Glomerular visceral epithelial cell (primary cell): ENCODE data around the gene MMP25.
A peak's percentile ranks its signal among the peaks of the same experiment; 100 is the strongest.

Experiments used
- DNase-seq: peaks from one replicate; pipeline ENCODE4 v3.0.0-alpha.2; 2016; ENCODE audit errors: extremely low spot score

The MMP25 gene

DNA sequence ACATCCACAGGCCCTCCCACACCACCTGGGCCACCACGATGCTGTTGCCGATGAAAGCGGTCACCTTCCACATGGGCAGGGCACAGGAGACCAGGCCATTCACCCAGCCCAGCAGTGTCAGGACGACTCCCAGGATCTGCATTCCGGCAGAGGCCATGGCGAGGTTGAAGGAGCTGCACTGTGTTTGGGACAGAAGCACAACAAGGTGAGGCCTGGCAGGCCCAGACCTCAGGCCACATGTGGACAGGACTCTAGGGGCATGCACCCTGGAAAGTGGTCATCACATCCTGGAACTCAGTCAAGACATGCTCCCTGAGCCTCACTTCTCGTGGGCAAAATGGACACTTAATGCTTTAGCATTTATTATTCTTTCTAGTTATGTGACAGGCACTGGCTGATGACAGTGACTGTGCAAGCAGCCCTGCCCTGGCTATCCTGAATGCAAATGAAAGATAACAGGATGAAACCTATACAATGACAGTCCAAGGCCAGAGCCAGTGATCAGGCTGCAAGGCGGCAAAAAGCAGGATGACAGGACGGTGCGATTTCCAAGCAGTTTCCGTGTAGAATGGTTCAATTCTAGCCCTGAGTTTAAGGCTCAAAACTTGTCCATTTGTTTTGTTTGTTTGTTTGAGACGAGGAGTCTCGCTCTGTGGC is 30.4 kb upstream of the MMP25 start:
- DNase-seq, result no peak

DNA sequence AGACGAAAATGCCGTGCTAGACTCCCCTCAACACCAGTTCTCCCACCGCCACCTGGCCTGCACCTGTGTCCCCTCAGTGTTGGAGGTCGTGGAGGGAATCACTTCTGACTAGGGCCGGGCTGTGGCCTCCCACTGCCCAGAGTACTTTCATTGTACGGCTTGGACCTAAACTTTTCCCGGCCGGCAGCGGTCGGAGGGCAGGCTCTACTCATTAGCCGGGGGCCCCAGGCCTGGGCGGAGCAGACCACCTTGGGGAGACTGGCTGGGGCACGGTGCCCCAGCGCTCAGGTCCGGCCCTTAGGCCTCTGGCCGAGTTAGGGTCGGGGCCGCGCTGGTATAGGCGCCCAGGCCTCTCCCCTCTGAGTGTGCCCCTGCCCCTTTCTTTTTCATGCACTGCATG is 29.0 kb upstream of the MMP25 start:
- DNase-seq, result no peak

DNA sequence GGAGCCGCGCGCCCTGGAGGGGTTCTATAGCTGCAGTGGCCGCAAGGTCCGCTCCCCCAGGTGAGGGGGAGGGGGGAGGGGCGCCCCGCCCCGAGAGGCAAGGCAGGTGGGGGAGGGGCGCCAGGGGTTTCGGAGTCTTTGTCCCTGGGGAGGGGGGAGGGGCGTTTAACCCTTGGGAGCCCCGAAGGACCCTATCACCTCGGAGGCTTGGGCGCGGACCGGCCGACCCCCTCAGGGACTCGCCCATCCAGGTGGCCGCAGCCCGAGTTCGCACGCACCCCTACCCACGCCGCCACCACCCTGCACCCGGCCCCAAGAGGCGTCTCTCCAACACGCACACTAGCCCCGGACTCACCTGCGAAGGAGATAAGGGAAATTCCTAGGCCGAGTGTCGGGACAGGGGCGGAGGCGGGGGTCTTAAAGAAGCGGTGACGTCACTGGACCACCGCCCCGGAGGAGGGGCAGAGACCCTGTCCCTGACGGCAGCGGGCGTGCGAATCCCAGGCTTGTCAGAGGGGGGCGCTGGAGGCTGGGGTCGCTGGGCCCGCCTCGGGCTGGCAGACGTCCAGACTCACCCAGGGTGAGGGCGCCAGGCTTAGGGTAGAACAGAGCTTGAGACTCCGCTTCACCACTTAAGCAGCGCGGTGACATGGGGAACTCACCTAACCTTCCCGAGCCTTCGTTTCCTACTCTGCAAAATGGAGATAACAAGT is 28.4 kb upstream of the MMP25 start, which contains the start of gene CLDN6:
CLDN6 (minus strand) TSS at position 390 of the 713 bp plus-strand sequence. CDS start 2,162 bp downstream, outside the sequence.
- no peak for DNase-seq

DNA sequence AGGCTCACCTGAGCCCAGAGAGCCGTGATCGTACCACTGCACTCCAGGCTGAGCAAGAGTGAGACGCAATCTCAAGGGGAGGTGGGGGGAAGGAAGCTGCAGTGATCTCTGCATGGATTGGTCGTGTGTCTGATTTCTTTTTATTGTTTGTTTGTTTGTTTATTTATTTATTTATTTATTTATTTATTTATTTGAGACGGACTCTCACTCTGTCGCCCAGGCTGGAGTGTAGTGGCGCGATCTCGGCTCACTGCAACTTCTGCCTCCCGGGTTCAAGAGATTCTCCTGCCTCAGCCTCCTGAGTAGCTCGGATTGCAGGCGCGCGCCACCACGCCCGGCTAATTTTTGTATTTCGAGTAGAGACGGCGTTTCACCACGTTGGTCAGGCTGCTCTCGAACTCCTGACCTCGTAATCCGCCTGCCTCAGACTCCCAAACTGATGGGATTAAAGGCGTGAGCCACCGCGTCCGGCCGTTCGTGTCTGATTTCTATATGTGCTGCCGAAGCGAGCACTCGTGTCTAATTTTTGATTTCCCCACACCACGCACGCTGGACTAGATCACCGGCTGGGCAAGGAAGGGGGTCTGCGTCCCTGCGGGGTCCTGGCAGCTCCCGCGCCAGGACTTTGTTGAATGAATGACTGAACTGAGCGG is 26.6 kb upstream of the MMP25 start:
- DNase-seq, result no peak

DNA sequence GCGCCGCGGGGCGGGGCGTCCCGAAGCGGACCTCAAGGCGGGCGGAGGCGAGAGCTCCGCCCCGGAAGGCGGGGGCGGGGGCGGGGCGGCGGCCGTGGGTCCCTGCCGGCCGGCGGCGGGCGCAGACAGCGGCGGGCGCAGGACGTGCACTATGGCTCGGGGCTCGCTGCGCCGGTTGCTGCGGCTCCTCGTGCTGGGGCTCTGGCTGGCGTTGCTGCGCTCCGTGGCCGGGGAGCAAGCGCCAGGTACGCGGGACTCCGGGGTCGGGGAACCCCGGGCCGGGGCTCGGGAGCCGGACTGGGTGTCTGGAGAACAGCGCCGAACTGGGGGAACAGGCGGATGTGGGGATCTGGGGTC is 26.1 kb upstream of the MMP25 start, which contains the start of gene TNFRSF12A:
TNFRSF12A (plus strand) TSS at position 122 of the 357 bp plus-strand sequence; CDS start at position 152, 30 bp downstream.
- DNase-seq, result peak; percentile 87

DNA sequence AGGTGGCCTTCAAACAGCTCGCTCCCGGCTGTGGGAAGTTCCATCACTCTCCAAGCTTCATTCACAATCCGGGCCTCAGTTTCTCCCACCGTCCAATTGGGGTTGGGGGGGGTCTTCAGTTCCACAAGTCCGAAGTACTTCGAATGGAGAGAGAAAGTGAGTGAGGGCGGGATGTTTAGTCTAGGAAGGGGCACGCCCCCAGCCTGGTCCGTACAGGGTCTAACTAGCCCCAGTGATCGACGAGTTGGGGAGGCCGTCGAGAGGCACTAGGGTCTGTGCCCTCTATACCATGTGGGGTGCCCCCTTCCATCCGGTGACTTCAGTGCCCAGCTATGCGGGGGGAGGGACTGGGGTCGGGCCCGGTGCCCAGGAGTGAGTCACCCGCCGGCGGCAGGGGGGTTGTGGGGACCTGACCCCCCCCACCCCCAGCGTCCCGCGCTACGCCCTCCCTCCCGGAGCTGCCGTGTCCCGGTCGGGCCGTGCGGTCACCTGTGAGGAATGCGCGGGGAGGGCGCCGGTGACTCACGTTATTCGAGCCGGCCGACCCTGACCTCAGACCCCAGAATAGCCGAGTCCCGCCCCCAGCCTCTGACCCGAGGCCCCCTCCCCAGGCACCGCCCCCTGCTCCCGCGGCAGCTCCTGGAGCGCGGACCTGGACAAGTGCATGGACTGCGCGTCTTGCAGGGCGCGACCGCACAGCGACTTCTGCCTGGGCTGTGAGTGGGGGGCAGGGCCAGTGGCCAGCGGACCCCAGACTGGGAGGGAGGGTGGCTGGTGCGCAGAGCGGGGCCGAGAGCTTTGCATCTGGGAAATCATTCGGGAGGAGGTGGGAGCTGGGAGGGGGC is 25.5 kb upstream of the MMP25 start:
- peak; percentile 97 for DNase-seq

DNA sequence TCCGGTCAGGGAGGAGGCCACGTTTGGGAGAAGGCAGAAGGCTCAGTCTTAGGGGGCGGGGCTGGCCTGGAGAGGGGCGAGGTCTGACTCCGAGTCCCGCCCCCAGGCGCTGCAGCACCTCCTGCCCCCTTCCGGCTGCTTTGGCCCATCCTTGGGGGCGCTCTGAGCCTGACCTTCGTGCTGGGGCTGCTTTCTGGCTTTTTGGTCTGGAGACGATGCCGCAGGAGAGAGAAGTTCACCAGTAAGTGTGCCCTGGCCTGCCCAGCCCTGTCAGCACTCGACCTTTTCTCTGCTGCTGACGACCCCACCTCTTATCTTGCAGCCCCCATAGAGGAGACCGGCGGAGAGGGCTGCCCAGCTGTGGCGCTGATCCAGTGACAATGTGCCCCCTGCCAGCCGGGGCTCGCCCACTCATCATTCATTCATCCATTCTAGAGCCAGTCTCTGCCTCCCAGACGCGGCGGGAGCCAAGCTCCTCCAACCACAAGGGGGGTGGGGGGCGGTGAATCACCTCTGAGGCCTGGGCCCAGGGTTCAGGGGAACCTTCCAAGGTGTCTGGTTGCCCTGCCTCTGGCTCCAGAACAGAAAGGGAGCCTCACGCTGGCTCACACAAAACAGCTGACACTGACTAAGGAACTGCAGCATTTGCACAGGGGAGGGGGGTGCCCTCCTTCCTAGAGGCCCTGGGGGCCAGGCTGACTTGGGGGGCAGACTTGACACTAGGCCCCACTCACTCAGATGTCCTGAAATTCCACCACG is 24.7 kb upstream of the MMP25 start:
- DNase-seq, result peak; percentile 95

DNA sequence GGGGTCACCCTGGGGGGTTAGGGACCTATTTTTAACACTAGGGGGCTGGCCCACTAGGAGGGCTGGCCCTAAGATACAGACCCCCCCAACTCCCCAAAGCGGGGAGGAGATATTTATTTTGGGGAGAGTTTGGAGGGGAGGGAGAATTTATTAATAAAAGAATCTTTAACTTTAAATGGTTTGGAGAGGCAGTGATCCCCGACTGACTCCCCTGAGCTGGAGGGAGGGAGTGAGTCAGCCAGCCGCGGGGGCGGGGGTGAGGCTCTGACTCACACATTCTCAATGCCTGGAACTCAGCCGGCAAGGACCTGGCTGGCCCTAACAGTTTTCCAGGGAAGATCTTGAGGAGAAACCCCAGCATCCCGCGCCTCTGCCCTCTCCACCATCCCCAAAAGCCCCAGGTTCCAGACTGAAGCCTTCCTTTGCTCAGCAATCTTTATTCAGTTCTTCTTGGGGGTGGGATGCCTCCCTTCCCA is 24.1 kb upstream of the MMP25 start:
- DNase-seq, result peak; percentile 93

DNA sequence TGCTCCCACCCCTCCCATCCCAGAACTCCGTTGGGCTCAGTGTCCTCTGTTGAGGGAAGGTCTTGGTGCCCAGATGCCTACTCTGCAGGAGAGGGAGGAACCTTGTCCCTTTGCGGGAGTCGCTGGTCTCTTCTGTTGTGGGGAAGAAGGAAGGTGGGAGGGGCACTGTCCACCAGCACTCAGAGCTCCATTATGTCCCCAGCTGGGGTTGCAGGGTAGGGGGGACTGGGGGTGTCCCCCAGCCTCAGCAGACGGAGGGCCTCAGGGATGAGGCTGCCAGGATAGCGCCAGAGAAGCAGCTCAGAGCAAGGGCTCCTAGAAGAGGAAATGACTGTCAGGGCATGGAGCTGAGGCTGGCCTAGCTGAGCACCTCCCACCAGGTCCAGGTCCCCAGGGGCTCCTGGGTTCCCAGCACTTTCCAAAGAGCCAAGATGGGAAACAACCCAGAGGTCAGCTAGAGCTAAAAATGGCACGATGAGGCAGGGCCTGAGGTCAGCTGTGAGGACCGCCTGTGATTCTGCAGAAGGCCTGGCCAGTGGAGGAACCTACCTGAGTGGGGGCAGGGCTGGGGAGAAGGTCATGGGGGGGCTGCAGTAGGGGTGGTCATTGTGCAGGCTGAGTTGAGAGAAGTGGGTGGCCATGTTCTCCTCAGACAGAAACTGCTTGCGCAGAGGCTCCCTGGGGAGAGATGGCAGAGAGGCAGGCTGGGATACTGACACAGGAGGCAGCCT is 23.5 kb upstream of the MMP25 start:
- no peak for DNase-seq

DNA sequence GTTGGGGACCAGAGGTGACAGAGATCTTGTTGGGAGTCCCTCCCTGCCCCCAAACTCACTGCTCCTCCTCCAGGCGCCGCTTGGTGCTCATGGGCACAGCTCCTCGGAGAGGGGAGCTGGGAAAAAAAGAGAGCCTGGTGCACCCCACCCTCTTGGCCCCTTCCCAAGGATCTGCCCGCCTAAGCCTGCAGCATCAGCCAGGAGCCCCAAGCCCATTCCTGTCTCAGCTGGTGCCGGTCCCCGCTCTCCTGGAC is 23.0 kb upstream of the MMP25 start:
- DNase-seq, result peak; percentile 92

DNA sequence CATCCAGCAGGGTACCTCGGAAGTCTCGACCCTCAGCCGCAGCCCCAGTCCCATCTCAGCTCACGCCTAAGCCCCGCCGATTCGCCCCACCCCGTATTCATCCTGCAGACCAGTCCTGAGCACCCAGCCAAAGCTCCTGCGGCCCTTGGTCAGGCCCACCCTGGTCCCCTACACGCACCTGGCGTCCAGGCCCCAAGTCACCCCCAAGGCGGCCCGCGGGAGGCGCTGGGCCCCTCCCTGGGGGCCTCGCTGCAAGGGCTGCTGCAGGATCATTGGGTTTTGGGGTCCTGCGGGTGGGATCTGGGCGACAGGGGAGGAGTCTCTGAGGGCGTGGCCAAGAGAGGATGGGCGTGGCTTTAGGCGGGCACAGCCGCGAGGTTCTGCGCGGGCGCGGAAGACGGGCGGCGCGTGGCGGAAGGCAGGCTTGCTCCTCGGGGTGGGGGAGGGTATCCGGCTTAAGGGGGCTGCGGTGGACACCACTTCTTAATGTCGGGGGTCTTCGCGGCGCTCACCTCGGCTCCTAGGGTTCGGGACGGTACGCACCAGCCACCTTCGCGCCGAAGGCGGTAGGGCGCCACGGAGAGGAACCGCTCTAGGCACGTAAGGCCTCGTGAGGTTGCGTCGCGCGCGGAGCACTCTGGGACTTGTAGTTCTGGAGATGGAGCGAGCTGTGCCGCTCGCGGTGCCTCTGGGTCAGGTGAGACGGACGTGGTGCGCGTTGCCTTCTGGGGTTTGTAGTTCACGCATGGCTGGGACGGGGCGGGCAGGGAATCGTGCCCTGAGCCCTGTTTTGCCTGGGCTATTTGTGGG is 22.5 kb upstream of the MMP25 start, which contains the start of the genes HCFC1R1 and THOC6:
HCFC1R1 (minus strand) TSS at position 274 of the 810 bp plus-strand sequence; CDS start at position 273, 1 bp downstream.
THOC6 (plus strand) TSS at position 367 of the 810 bp plus-strand sequence; CDS start at position 659, 292 bp downstream.
- DNase-seq, result peak; percentile 97

DNA sequence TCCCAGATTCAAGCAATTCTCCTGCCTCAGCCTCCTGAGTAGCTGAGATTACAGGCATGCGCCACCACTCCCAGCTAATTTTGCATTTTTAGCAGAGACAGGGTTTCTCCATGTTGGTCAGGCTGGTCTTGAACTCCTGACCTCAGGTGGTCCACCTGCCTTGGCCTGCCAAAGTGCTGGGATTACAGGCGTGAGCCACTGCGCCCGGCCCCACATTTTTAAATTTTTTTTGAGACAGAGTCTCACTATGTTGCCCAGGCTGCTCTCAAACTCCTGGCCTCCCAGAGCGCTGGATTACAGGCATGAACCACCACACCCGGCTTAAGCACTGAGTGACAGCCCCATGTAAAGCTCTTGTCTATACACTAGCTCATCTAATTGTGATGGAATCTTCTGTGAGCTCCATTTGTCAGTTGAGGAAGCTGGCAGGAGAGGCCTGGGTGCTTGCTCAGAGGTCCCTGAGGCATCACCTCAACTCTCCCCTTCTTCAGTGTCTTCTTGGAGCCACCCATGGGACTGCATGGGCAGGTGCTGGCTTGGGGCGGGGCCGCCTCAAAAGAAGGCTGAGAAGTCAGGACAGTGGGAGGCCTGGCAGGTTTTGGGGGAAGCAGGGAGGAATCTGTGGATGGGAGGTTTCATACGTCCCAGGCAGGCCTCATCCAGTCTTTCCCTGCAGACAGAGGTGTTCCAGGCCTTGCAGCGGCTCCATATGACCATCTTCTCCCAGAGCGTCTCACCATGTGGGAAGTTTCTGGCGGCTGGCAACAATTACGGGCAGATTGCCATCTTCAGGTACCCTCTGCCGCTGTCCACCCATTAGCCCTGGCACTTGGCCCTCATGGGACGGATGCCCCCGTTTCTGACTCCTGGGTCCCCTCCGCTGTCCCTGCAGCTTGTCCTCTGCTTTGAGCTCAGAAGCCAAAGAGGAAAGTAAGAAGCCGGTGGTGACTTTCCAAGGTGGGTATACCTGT is 21.0 kb upstream of the MMP25 start:
- DNase-seq, result no peak

DNA sequence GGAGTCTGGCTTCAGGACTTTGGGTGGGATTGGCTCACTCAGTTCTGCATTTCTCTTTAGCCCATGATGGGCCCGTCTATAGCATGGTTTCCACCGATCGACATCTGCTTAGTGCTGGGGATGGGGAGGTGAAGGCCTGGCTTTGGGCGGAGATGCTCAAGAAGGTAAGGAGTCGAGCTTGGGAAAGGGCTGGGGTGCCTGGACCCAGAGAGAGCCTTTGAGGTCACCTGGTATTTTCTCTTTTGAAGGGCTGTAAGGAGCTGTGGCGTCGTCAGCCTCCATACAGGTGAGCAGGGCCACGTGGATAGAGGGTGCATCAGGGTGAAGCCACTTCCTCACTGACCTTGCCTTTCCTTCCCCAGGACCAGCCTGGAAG is 20.4 kb upstream of the MMP25 start:
- DNase-seq, result no peak

DNA sequence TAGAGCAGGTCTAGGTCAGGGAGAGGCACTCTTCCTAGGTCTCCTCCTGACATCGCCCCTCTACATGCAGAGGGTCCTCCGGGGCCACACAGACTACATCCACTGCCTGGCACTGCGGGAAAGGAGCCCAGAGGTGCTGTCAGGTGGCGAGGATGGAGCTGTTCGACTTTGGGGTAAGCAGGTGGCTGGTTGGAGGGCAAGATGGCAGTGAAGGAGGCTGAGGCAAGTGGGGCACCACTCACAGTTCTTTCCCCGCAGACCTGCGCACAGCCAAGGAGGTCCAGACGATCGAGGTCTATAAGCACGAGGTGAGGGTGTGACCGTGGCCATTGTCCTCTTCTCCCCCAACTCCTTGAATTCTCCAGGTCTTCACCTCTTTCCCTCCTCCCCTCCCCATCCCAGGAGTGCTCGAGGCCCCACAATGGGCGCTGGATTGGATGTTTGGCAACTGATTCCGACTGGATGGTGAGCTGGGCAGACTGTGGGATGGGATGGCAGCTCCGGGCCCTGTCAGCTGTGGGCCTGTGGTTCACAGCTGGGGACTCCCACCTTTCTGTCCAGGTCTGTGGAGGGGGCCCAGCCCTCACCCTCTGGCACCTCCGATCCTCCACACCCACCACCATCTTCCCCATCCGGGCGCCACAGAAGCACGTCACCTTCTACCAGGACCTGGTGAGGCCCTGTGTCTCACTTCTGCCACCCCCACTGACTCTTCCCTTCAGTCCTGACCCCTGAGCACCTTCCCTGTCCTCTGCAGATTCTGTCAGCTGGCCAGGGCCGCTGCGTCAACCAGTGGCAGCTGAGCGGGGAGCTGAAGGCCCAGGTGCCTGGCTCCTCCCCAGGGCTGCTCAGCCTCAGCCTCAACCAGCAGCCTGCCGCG is 19.5 kb upstream of the MMP25 start:
- no peak for DNase-seq

DNA sequence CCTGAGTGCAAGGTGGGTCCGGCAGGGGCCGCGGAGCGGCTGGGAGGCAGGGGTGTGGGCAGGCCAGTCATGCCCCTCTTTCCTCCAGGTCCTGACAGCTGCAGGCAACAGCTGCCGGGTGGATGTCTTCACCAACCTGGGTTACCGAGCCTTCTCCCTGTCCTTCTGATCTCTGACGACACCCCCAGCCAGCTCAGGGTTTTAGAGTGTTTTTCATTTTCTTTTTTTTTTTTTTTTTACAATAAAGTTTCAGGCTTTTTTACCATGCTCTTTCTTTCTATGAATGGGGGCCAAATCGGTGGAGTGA is 18.9 kb upstream of the MMP25 start:
- no peak for DNase-seq

DNA sequence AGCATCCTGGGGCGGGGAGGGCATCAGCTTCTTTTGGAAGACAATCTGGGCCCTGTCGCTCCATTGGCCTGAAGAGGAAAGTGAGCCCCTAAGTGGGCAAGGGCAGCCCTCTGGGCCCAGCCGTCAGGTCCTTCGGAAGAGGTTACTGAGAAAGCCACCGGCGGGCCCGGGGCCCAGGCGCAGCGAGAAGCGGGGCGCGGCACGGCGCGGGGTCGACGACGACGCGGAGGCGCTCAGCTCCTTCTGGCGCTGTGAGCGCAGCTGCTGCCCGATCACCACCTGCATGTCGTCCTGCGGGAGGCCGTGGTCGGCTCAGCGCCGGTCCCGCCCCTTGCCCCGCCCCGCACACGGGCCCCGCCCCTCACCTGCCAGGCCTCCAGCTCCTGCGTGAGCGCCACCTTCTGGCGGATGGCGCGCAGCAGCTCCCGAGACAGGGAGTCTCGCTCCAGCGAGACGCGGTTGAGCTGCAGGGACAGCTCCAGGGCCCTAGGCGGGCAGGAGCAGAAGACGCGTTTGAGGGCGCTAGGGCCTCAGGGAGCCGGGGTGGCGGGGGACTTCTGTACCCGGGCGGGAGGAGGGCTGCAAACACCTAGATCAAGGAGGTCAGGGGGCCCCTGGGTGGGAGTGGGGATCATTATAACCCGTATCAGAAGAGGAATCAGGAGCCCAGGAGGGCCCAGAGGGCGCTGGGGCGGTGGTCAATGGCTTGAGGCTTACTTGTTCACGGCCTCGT is 18.2 kb upstream of the MMP25 start:
- peak; percentile 87 for DNase-seq
